HepG2 (cell line): ENCODE data around the gene EPB41L2. TPM values are rescaled to one million over a fixed set of nuclear protein-coding genes. Genes with fewer than 3 reads are reported as not detected.

Experiments
- ETV5 ChIP-seq: IDR thresholded peaks from 2 replicates; pipeline ENCODE4 v1.6.1; 2018; ENCODE audit warnings: missing biosample characterization, missing genetic modification reagents, inconsistent platforms, borderline replicate concordance
- MXI1 ChIP-seq: IDR thresholded peaks from 3 replicates; pipeline ENCODE4 v1.6.1; 2012; ENCODE audit warnings: low read depth, low read length, inconsistent platforms, borderline replicate concordance
- NCOA1 ChIP-seq: sonication (generic); formaldehyde crosslinking; IDR thresholded peaks from 2 replicates; pipeline ENCODE4 v1.9.0; 2021; ENCODE audit warnings: missing genetic modification reagents
- NR2F2 ChIP-seq: IDR thresholded peaks from 2 replicates; pipeline ENCODE4 v1.6.1; 2012; ENCODE audit warnings: low read depth, inconsistent platforms, borderline replicate concordance
- NR2F6 ChIP-seq, 2 experiments: IDR thresholded peaks; 2 replicates each; pipeline ENCODE4 v1.6.1; 2016; ENCODE audit warnings: antibody characterized with exemption in 1 of 2, mild to moderate bottlenecking in 1 of 2
- PHB2 ChIP-seq: fragments of 450-650 bp; IDR thresholded peaks from 2 replicates; pipeline ENCODE4 v1.6.1; 2018; ENCODE audit not compliant: partially characterized antibody
- PHF8 ChIP-seq: sonication (generic); formaldehyde crosslinking; IDR thresholded peaks from 2 replicates; pipeline ENCODE4 v1.5.0; 2020; ENCODE audit warnings: missing genetic modification reagents
- SOX5 ChIP-seq: IDR thresholded peaks from 2 replicates; pipeline ENCODE4 v1.6.1; 2016; ENCODE audit warnings: borderline replicate concordance
- TBL1XR1 ChIP-seq: fragments of 150-350 bp; IDR thresholded peaks from 2 replicates; pipeline ENCODE4 v1.6.1; 2014; ENCODE audit warnings: borderline replicate concordance, low read length; ENCODE audit not compliant: partially characterized antibody
- TBX3 ChIP-seq: fragments of 450-650 bp; IDR thresholded peaks from 2 replicates; pipeline ENCODE4 v1.6.1; 2017; ENCODE audit warnings: antibody characterized with exemption, mild to moderate bottlenecking, inconsistent platforms, borderline replicate concordance
- TIGD3 ChIP-seq: sonication (generic); formaldehyde crosslinking; IDR thresholded peaks from 2 replicates; pipeline ENCODE4 v1.5.1; 2020; ENCODE audit warnings: mild to moderate bottlenecking, missing genetic modification reagents, borderline replicate concordance
- WIZ ChIP-seq: sonication (generic); formaldehyde crosslinking; IDR thresholded peaks from 2 replicates; pipeline ENCODE4 v1.5.1; 2020; ENCODE audit warnings: mild to moderate bottlenecking, missing genetic modification reagents
- XBP1 ChIP-seq: sonication (generic); formaldehyde crosslinking; IDR thresholded peaks from 2 replicates; pipeline ENCODE4 v1.5.0; 2020; ENCODE audit warnings: missing genetic modification reagents
- ZBTB7B ChIP-seq: sonication (generic); formaldehyde crosslinking; IDR thresholded peaks from 2 replicates; pipeline ENCODE4 v1.4.0; 2020; ENCODE audit warnings: missing genetic modification reagents
- ZNF101 ChIP-seq: sonication (generic); formaldehyde crosslinking; IDR thresholded peaks from 2 replicates; pipeline ENCODE4 v1.4.0; 2020; ENCODE audit warnings: mild to moderate bottlenecking, low read depth, missing genetic modification reagents, borderline replicate concordance
- ZNF264 ChIP-seq: sonication (generic); formaldehyde crosslinking; IDR thresholded peaks from 2 replicates; pipeline ENCODE4 v1.4.0; 2020; ENCODE audit warnings: missing genetic modification reagents
- ZNF296 ChIP-seq: sonication (generic); formaldehyde crosslinking; conservative IDR thresholded peaks from 2 replicates; pipeline ENCODE4 v1.5.0; 2020; ENCODE audit warnings: mild to moderate bottlenecking, missing genetic modification reagents
- ZNF597 ChIP-seq: sonication (generic); formaldehyde crosslinking; IDR thresholded peaks from 2 replicates; pipeline ENCODE4 v1.5.0; 2020; ENCODE audit warnings: missing genetic modification reagents
- ZNF619 ChIP-seq: sonication (generic); formaldehyde crosslinking; IDR thresholded peaks from 2 replicates; pipeline ENCODE4 v1.4.0; 2020; ENCODE audit warnings: mild to moderate bottlenecking, missing genetic modification reagents
- polyA plus RNA-seq, 8 experiments: library from polyadenylated mRNA; depleted of rRNA in 3 of 8; stranded (reverse) in 7 of 8; unstranded in 1 of 8; fragments of >200 nt; fragmentation: Illumina TruSeq in 4 of 8; extraction: Trizol in 4 of 8; gene quantifications; 2 replicates each; pipeline versions ENCODE4 v1.2.1 to v1.2.3, GENCODE V29; 2011 to 2016; ENCODE audit warnings: low read depth in 4 of 8, missing spikeins in 1 of 8, mixed read lengths in 1 of 8; ENCODE audit not compliant: insufficient read depth in 1 of 8
- total RNA-seq, 5 experiments: library from RNA; depleted of rRNA; stranded (reverse); fragments of >200 nt; fragmentation: Illumina TruSeq; extraction: Trizol; gene quantifications; 2 replicates each; pipeline ENCODE4 v1.2.3, GENCODE V29; 2016; ENCODE audit warnings: low read depth in 1 of 5
- TF ChIP-seq, protein P1 (sequence below): sonication (generic); formaldehyde crosslinking; IDR thresholded peaks from 2 replicates; pipeline ENCODE4 v1.4.0; 2020; ENCODE audit warnings: missing genetic modification reagents, borderline replicate concordance

The EPB41L2 gene
- total and polyA plus RNA-seq, 2 of the 13 experiments (the other 11 are each of a cell fraction or from before 2014, with no cell fraction given) = 41.7 to 56.4 TPM

DNA sequence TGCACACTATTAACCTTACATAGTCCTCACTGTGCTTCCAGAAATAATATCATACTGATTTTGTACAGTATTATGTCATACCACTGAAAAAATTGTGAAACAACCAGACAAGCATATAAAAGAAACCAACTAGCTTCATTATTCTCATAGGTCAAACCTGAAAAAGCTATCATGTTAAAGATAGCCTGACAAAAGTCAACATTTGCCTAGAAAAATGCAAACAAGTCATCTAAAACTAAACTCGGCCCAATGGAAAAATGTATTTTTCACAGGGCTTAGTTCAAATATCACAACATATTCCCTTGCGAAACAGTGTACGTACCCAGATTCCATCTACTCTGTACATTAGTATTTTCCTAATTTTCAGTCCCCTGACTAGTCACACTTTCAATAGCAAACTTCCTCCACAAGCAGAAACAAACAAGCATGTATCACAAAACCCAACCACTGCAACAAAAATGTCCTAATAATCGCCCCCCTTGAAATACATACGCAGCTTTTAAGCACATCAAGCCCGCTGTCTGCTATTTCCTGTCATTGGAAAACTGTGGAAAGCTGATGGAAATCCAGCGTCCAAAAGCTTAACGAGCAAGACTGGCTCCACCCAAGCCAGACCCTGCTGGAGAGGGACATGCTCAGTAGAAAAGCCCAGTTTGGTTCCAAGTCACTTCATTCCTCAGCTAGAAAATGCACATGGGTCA, 93.1 kb downstream of the EPB41L2 start (continued):
- no peak for TF ChIP-seq ZNF264
- no peak for TF ChIP-seq ZNF619 (CRISPR knock-in tag)
- TF ChIP-seq TBL1XR1 = no peak
- no peak; the same call in 1 of the 2 replicates for TF ChIP-seq ETV5 (CRISPR knock-in tag)
- TF ChIP-seq, protein P1, sequence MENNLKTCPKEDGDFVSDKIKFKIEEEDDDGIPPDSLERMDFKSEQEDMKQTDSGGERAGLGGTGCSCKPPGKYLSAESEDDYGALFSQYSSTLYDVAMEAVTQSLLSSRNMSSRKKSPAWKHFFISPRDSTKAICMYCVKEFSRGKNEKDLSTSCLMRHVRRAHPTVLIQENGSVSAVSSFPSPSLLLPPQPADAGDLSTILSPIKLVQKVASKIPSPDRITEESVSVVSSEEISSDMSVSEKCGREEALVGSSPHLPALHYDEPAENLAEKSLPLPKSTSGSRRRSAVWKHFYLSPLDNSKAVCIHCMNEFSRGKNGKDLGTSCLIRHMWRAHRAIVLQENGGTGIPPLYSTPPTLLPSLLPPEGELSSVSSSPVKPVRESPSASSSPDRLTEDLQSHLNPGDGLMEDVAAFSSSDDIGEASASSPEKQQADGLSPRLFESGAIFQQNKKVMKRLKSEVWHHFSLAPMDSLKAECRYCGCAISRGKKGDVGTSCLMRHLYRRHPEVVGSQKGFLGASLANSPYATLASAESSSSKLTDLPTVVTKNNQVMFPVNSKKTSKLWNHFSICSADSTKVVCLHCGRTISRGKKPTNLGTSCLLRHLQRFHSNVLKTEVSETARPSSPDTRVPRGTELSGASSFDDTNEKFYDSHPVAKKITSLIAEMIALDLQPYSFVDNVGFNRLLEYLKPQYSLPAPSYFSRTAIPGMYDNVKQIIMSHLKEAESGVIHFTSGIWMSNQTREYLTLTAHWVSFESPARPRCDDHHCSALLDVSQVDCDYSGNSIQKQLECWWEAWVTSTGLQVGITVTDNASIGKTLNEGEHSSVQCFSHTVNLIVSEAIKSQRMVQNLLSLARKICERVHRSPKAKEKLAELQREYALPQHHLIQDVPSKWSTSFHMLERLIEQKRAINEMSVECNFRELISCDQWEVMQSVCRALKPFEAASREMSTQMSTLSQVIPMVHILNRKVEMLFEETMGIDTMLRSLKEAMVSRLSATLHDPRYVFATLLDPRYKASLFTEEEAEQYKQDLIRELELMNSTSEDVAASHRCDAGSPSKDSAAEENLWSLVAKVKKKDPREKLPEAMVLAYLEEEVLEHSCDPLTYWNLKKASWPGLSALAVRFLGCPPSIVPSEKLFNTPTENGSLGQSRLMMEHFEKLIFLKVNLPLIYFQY = peak; percentile 71
- no peak for TF ChIP-seq WIZ (CRISPR knock-in tag)
- TF ChIP-seq ZNF296 (CRISPR knock-in tag) = no peak
- no peak for TF ChIP-seq PHB2
- TF ChIP-seq NCOA1 = peak; percentile 61; the same call in 1 of the 2 replicates
- no peak for TF ChIP-seq MXI1
- TF ChIP-seq NR2F2 = peak; percentile 53; the same call in 1 of the 2 replicates
- peak; percentile 74 for TF ChIP-seq NR2F6 (IDR thresholded peaks at IDR 0.05)
- TF ChIP-seq NR2F6 (CRISPR knock-in tag; IDR thresholded peaks at IDR 0.05) = peak; percentile 68
- TF ChIP-seq TBX3 = 0 out of 2 replicates have a peak, but pooled peaks have one; percentile 12
- peak; percentile 59; the same call in 1 of the 2 replicates for TF ChIP-seq ZBTB7B
- no peak for TF ChIP-seq ZNF597 (CRISPR knock-in tag)
- TF ChIP-seq PHF8 (CRISPR knock-in tag) = no peak
- peak; percentile 44; the same call in 1 of the 2 replicates for TF ChIP-seq SOX5 (CRISPR knock-in tag)
- TF ChIP-seq XBP1 (CRISPR knock-in tag) = no peak
- TF ChIP-seq ZNF101 (CRISPR knock-in tag) = no peak
- no peak for TF ChIP-seq TIGD3 (CRISPR knock-in tag)
